IgD-negative memory B cell (primary cell): ENCODE data around the gene TEX19. TPM values are rescaled to one million over a fixed set of nuclear protein-coding genes. Genes with fewer than 3 reads are reported as not detected.
"Not testable (repeated sequence)": the region's sequence is repeated elsewhere in the genome, so short reads cannot be mapped to it uniquely, and the experiment has no call there.

Experiments used
- H3K27ac Mint-ChIP-seq, 3 donors: one replicate each; pipeline ENCODE4 v1.8.0; 2020 to 2022; ENCODE audit warnings: mild to moderate bottlenecking in 3 of 3, mixed read lengths in 3 of 3, moderate library complexity in 1 of 3
- H3K27me3 Mint-ChIP-seq: one replicate; pipeline ENCODE4 v1.8.0; 2021; ENCODE audit warnings: mixed read lengths
- H3K36me3 Mint-ChIP-seq: one replicate; pipeline ENCODE4 v1.8.0; 2020; ENCODE audit warnings: mild to moderate bottlenecking, mixed read lengths
- H3K4me1 Mint-ChIP-seq, 3 donors: one replicate each; pipeline ENCODE4 v1.8.0; 2020 to 2022; ENCODE audit warnings: mixed read lengths in 3 of 3, mild to moderate bottlenecking in 1 of 3
- H3K4me3 Mint-ChIP-seq, 4 donors: one replicate each; pipeline ENCODE4 v1.8.0; 2020 to 2022; ENCODE audit warnings: mild to moderate bottlenecking in 4 of 4, mixed read lengths in 4 of 4, moderate library complexity in 3 of 4
- H3K9me3 Mint-ChIP-seq, 3 donors: one replicate each; pipeline ENCODE4 v1.8.0; 2020 to 2021; ENCODE audit warnings: mixed read lengths in 3 of 3, mild to moderate bottlenecking in 1 of 3
- polyA plus RNA-seq: library from polyadenylated mRNA; unstranded; fragments of 300-500 nt; fragmentation: Illumina TruSeq; gene quantifications from one replicate; pipeline ENCODE4 v1.2.3, GENCODE V29; 2021

Gene TEX19
- polyA plus RNA-seq, 1 donor from 2014 or later: 0.36 TPM

- Mint-ChIP-seq H3K36me3 (no peaks in the 10 kb centered on the region), H3K4me1 (peaks cover 0 to 9% (median 2%) of the 10 kb centered on the region in 3 donors), H3K27me3 (peaks cover 8% of the 10 kb centered on the region), H3K4me3 (no peak overlapping the region), H3K27ac (no peak overlapping the region), H3K9me3 (peaks cover 0 to 3% (median 2%) of the 10 kb centered on the region in 3 donors)
Measured at GRCh38 chr17:82342361-82343079, 16.5 kb upstream of the TEX19 start.

GRCh38 chr17:82343560-82343959 is 15.5 kb upstream of the TEX19 start:
- H3K4me3 Mint-ChIP-seq: no peak overlapping the region
- H3K36me3 Mint-ChIP-seq: no peaks in the 10 kb centered on the region
- peaks cover 0 to 3% (median 2%) of the 10 kb centered on the region in 3 donors for H3K9me3 Mint-ChIP-seq
- no peak overlapping the region for H3K27ac Mint-ChIP-seq
- H3K27me3 Mint-ChIP-seq: peaks cover 8% of the 10 kb centered on the region
- peaks cover 0 to 7% (median 2%) of the 10 kb centered on the region in 3 donors for H3K4me1 Mint-ChIP-seq

- Mint-ChIP-seq H3K9me3 (peaks cover 0 to 3% (median 2%) of the 10 kb centered on the region in 3 donors), H3K4me3 (no peak overlapping the region), H3K4me1 (peaks cover 0 to 4% (median 2%) of the 10 kb centered on the region in 3 donors), H3K27ac (no peak overlapping the region), H3K36me3 (no peaks in the 10 kb centered on the region), H3K27me3 (peaks cover 10% of the 10 kb centered on the region)
Measured at GRCh38 chr17:82344175-82344907, 14.7 kb upstream of the TEX19 start.

GRCh38 chr17:82345151-82345976 is 13.7 kb upstream of the TEX19 start:
- H3K27ac Mint-ChIP-seq: no peak overlapping the region
- H3K27me3 Mint-ChIP-seq: peaks cover 12% of the 10 kb centered on the region
- peaks cover 0 to 3% (median 2%) of the 10 kb centered on the region in 3 donors for H3K9me3 Mint-ChIP-seq
- no peaks in the 10 kb centered on the region for H3K36me3 Mint-ChIP-seq
- H3K4me1 Mint-ChIP-seq: peaks cover 0 to 4% (median 2%) of the 10 kb centered on the region in 3 donors
- H3K4me3 Mint-ChIP-seq: no peak overlapping the region

- peaks cover 0 to 2% (median 0%) of the 10 kb centered on the region in 3 donors for H3K9me3 Mint-ChIP-seq
- H3K4me1 Mint-ChIP-seq: peaks cover 1 to 4% (median 2%) of the 10 kb centered on the region in 3 donors
- peaks cover 21% of the 10 kb centered on the region for H3K27me3 Mint-ChIP-seq
- no peak overlapping the region for H3K4me3 Mint-ChIP-seq
- H3K27ac Mint-ChIP-seq: no peak overlapping the region
- no peaks in the 10 kb centered on the region for H3K36me3 Mint-ChIP-seq
Measured at GRCh38 chr17:82346342-82347300, 12.4 kb upstream of the TEX19 start.

GRCh38 chr17:82347994-82348393 is 11.1 kb upstream of the TEX19 start:
- peaks cover 23% of the 10 kb centered on the region for H3K27me3 Mint-ChIP-seq
- H3K36me3 Mint-ChIP-seq, H3K27ac Mint-ChIP-seq, H3K9me3 Mint-ChIP-seq, H3K4me1 Mint-ChIP-seq, H3K4me3 Mint-ChIP-seq: not testable (repeated sequence)

- Mint-ChIP-seq H3K4me3 (no peak overlapping the region), H3K9me3 (peaks cover 0 to 2% (median 0%) of the 10 kb centered on the region in 3 donors), H3K27ac (no peak overlapping the region), H3K36me3 (no peaks in the 10 kb centered on the region), H3K27me3 (peaks cover 23% of the 10 kb centered on the region), H3K4me1 (peaks cover 2 to 5% (median 4%) of the 10 kb centered on the region in 3 donors)
Measured at GRCh38 chr17:82348434-82348833, 10.6 kb upstream of the TEX19 start.

GRCh38 chr17:82348866-82349265 is 10.2 kb upstream of the TEX19 start:
- Mint-ChIP-seq H3K4me3 (no peak overlapping the region), H3K4me1 (peaks cover 2 to 5% (median 4%) of the 10 kb centered on the region in 3 donors), H3K27me3 (peaks cover 23% of the 10 kb centered on the region), H3K27ac (no peak overlapping the region), H3K36me3 (no peaks in the 10 kb centered on the region), H3K9me3 (peaks cover 0 to 2% (median 0%) of the 10 kb centered on the region in 3 donors)

- H3K27me3 Mint-ChIP-seq: peaks cover 23% of the 10 kb centered on the region
- peaks cover 0 to 2% (median 0%) of the 10 kb centered on the region in 3 donors for H3K9me3 Mint-ChIP-seq
- peaks cover 2 to 5% (median 4%) of the 10 kb centered on the region in 3 donors for H3K4me1 Mint-ChIP-seq
- no peak overlapping the region for H3K27ac Mint-ChIP-seq
- H3K36me3 Mint-ChIP-seq: no peaks in the 10 kb centered on the region
- no peak overlapping the region for H3K4me3 Mint-ChIP-seq
Measured at GRCh38 chr17:82349287-82349701, 9.8 kb upstream of the TEX19 start.

GRCh38 chr17:82350182-82351030 is 8.6 kb upstream of the TEX19 start:
- peaks cover 2 to 6% (median 5%) of the 10 kb centered on the region in 3 donors for H3K4me1 Mint-ChIP-seq
- H3K9me3 Mint-ChIP-seq: peaks cover 0 to 2% (median 0%) of the 10 kb centered on the region in 3 donors
- no peaks in the 10 kb centered on the region for H3K36me3 Mint-ChIP-seq
- peak overlapping the region in 1 of 4 donors; percentile 17 for H3K4me3 Mint-ChIP-seq
- H3K27ac Mint-ChIP-seq: no peak overlapping the region
- peaks cover 23% of the 10 kb centered on the region for H3K27me3 Mint-ChIP-seq

GRCh38 chr17:82351254-82351712 is 7.8 kb upstream of the TEX19 start:
- H3K27ac Mint-ChIP-seq: peak overlapping the region in 2 of 3 donors; percentile 23 to 65
- H3K9me3 Mint-ChIP-seq: peaks cover 0 to 2% (median 0%) of the 10 kb centered on the region in 3 donors
- H3K4me1 Mint-ChIP-seq: peaks cover 2 to 6% (median 5%) of the 10 kb centered on the region in 3 donors
- peak overlapping the region in 1 of 4 donors; percentile 67 for H3K4me3 Mint-ChIP-seq
- H3K27me3 Mint-ChIP-seq: peaks cover 26% of the 10 kb centered on the region
- H3K36me3 Mint-ChIP-seq: no peaks in the 10 kb centered on the region

GRCh38 chr17:82351713-82352488 is 7.1 kb upstream of the TEX19 start:
- peaks cover 0 to 5% (median 4%) of the 10 kb centered on the region in 3 donors for H3K4me1 Mint-ChIP-seq
- no peaks in the 10 kb centered on the region for H3K36me3 Mint-ChIP-seq
- peaks cover 19% of the 10 kb centered on the region for H3K27me3 Mint-ChIP-seq
- peak overlapping the region in 1 of 3 donors; percentile 65 for H3K27ac Mint-ChIP-seq
- peak overlapping the region in 1 of 4 donors; percentile 37 for H3K4me3 Mint-ChIP-seq
- no peaks in the 10 kb centered on the region for H3K9me3 Mint-ChIP-seq
